Measurements from ENCODE around the gene SYTL1.

SYTL1 gene

GRCh38 chr1:27400082-27400962 is 58.5 kb downstream of the SYTL1 start:
- ATAC-seq (ENCODE audit: low read depth) (no peak), DNase-seq (ENCODE audit: low spot score in 2 of 2) (no peak)
- H3K27ac Mint-ChIP-seq: peak overlapping the region; percentile 76
- H3K27me3 Mint-ChIP-seq: no peaks in the 10 kb centered on the region
- H3K9me3 Mint-ChIP-seq: no peaks in the 10 kb centered on the region
- H3K4me1 Mint-ChIP-seq: peaks cover 29% of the 10 kb centered on the region
- H3K4me3 Mint-ChIP-seq: no peak overlapping the region
- no peaks in the 10 kb centered on the region for H3K36me3 Mint-ChIP-seq

- no peak for ATAC-seq (ENCODE audit: low read depth)
- H3K36me3 Mint-ChIP-seq: no peaks in the 10 kb centered on the region
- peaks cover 29% of the 10 kb centered on the region for H3K4me1 Mint-ChIP-seq
- H3K27me3 Mint-ChIP-seq: no peaks in the 10 kb centered on the region
- DNase-seq (ENCODE audit: low spot score in 2 of 2): no peak
- H3K4me3 Mint-ChIP-seq: no peak overlapping the region
- peak overlapping the region; percentile 38 for H3K27ac Mint-ChIP-seq
- H3K9me3 Mint-ChIP-seq: no peaks in the 10 kb centered on the region
Measured at GRCh38 chr1:27400963-27401341, 59.1 kb downstream of the SYTL1 start.

GRCh38 chr1:27402349-27402754 is 60.5 kb downstream of the SYTL1 start:
- DNase-seq (ENCODE audit: low spot score in 2 of 2) (no peak), ATAC-seq (ENCODE audit: low read depth) (no peak)
- Mint-ChIP-seq H3K4me1 (peaks cover 40% of the 10 kb centered on the region), H3K4me3 (no peak overlapping the region), H3K27me3 (no peaks in the 10 kb centered on the region), H3K27ac (peak overlapping the region; percentile 79), H3K9me3 (no peaks in the 10 kb centered on the region), H3K36me3 (peaks cover 2% of the 10 kb centered on the region)

- DNase-seq (ENCODE audit: low spot score in 2 of 2): peak; percentile 55
- Mint-ChIP-seq H3K36me3 (peaks cover 7% of the 10 kb centered on the region), H3K9me3 (no peaks in the 10 kb centered on the region), H3K4me1 (peaks cover 44% of the 10 kb centered on the region), H3K27me3 (no peaks in the 10 kb centered on the region), H3K27ac (peak overlapping the region; percentile 79), H3K4me3 (peak overlapping the region; percentile 63)
- peak; percentile 77 for ATAC-seq (ENCODE audit: low read depth)
Measured at GRCh38 chr1:27403065-27403726, 61.4 kb downstream of the SYTL1 start.
